HG03460 (cell line): Measurements from ENCODE around the gene HPSE2.
A peak's percentile ranks its signal among the peaks of the same experiment; 100 is the strongest.

Experiments
- ATAC-seq: cut with Tn5 transposase; IDR thresholded peaks from one replicate; pipeline ENCODE4 v1.9.1; 2021; ENCODE audit not compliant: unreplicated experiment

Gene HPSE2

DNA sequence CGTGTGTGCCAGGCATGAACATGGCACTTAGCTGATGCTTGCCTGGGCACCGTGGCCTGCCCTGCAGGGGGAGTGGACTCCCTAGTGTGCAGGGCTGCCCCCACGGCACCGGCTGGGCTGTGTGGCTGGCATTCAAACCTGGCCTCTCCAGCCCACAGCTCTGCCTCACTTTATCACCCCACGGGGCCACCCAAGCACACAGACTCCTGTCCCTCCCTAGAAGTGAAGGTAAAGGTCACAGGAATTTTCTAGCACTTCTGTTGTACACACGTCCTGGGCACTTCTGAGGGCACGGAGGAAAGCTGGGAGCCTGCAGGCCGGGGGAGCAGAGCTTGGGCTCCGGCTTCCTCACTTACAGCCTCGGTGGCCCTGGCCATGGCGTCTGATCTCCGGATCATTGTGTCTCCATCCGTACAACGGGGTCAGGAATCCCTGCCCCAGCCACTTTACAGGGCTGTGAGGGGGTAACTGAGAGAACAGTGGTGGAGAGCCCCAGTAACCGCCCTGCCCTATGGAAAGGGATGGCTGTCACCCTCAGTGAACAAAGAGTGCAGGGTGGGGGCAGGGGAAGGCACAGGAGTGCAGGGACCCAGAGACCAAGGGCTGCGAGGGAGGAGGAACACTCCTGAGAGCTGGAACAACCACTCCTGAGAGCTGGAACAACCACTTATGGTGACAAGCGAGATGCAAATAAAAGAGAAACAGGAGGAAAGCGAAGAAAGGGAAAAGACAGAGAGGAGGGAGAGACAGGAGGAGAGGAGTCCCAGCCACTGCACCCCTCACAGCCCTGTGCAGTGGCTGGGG lies 816.8 kb downstream of the HPSE2 start:
- ATAC-seq, result no peak

DNA sequence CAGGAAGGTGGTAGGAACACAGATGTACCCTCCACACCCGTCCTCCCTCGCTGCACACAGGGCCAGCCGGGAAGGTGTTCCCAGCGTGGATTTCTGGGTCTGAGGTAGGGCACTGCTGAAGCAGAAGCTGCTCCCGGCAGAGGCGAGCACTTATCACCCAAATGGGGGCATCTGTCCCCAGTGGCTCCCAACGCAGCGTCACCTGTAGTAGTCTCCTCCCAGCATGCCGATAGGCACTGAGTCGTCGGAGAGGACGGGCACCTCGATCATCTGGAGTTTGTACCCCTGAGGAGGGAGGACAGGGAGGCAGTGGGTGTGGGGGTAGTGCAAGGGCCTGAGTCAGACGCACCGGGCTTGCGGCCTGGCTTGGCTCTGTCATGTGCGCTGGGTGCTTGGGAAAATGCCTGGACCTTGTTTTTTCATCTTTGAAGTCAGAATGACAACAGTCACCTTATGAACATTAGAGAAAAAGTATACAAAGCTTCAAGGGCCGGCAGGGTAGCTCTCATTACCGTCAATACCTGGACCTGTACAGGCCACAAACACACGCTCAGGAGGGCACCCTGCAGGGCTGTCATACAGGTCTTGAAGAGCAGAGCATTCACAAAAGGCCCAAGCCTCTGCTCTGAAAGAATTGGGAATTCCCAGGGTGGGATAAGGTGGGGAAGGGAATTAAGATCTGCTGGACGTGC lies 817.5 kb downstream of the HPSE2 start:
- ATAC-seq, result no peak

DNA sequence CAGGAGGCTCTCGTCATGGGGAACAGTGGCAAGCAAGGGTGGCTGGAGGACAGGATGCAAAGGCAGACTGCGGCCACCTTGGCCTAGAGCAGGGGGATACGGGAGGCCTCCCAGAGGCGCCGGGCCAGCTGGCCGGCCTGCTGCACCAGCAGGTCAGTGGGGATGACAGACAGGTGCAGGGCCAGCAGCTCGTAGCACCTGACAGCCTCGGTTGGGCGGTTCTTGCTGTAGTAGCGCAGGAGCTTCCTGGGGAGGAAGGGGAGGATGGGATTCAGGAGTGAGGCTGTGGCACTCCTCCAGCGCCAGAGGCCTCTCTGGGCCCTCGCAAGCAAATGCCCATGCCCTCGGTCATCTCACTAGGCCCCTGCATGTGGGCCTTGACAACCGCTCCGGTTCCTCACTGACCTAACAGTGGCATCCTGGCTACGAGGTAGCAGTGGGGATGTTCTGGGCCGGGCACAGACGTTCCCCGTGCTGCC lies 818.1 kb downstream of the HPSE2 start:
- no peak for ATAC-seq

DNA sequence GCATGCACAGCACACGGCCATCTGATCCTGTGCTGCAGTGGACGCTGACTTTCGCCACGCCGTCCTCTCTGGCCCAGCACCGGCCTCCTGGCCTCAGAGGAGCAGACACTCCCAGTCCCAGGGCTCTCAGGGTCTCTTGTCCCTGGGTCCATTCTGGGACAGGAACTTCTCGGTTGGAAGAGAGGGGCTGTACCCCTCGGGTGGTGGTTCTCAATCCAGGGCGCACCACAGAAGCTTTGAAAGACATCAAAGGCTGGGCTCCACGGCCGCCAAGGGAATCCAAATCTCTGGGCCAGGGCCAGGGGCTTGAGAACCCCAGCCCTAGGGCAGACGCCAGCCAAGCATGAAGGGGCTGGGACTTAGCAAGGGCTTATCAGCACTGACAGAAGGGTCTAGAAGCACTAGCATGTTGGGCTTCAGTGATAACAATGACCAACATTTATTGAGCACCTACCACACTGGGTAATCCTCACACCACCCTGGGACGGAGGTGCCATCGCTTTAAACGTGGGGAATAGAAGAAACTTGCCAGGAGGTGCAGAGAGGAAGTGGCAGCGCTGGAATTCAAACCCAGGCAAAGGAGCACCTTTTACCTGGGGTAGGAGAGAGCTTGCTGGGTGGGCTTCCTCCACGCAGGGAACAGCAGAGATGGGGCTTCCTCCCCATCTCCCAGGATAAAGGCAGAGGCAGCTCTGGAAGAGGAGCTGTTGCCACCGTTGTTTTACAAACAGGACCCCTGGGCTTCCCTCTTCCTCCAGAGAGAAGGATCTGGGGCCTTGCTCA lies 818.9 kb downstream of the HPSE2 start:
- no peak for ATAC-seq

DNA sequence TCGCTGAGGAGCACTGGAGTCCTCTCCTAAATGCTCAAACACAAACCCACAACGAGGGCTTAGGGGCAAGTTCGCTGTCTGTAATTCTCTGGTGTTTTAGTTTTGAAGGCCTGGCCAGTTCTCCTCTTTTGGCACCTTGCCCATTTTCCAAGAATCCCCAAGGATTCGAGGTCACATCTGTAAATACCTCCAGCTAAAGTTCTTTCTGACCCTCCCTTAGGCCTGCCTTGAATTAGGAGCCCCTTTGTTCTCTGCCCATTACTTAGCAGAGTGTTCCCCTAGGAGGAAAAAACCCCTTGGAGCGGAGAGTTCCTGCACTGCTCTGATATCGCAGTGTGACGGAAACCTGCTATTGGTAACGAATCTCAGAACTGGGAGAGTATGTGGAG lies 819.9 kb downstream of the HPSE2 start:
- no peak for ATAC-seq

DNA sequence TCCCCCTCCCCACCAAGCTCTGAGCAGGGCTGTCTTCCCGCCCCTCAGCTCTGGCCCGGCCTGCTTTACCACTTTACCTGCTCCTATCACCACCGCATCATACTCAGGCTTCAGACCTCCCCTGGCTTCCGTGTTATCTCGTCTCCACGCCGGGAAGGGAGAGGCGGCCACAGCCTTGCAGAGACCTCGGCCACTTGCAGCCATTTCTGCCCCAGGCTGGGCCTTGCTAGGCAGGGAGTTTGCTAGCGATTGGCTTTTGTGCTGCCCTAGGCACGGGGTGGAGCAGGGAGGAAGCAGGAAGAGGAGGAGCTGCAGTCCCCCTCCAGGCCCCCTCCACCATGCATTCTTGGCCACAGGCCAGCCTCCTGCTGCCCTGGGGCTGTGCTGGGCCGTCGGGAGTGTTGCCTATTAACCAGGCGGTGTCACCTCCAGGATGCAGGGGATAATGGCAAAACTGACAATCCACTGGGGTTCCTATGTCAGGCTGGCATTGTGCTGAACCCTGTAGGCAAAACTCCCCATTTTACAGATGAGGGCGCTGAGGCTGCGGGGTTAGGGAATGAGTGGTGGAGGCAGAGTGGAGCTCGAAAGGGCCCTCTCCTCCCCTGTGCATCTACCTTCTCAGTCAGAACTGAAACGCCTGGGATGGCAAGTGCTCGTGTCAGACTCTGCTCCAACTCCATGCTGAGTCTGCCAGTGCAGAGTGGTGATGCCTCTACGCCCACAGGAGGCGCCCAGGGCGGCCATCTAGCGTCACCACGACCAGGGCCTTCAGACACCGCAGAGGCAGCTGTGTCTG lies 820.5 kb downstream of the HPSE2 start, which contains the start of gene PYROXD2:
TSS of gene PYROXD2 (minus strand) at position 251 of the 799 bp plus-strand sequence. CDS start at position 204, 47 bp downstream.
- ATAC-seq, result peak; percentile 58

DNA sequence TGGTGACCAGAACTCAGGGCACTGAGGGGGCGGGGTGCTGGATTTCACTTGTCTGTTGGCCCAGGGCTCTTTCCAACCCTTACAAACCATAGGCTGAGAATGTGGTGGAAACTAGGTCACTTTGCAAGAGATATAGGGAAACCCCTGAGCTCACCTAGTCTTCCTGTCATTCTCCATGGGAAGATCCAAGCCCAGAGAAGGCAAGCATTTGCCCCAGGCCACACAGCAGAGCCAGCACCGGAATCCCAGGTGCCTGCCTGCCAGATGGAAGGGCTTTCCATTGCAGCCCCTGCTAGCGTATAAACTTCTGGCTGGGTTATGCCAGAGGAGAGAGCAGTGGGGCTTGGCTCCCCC lies 821.1 kb downstream of the HPSE2 start:
- ATAC-seq, result peak; percentile 3

DNA sequence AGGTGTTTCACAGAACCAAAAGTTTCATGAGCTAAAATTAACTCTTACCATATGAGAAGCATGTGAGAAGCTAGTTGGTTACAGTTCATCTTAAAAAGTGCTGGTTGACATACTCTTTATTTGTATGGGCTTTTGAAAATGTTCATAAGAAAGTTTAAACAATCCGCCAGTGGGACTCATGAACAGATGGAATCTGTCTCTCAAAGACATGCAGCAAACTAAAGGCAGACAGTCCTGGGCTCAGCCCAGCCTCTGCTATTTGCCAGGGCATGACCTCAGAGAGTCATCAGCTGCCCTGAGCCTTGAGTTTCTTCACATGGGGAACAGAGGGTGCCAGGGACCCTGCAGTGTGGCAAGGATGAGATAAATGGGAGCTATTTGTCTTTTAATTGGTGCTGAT lies 823.9 kb downstream of the HPSE2 start:
- ATAC-seq, result no peak

DNA sequence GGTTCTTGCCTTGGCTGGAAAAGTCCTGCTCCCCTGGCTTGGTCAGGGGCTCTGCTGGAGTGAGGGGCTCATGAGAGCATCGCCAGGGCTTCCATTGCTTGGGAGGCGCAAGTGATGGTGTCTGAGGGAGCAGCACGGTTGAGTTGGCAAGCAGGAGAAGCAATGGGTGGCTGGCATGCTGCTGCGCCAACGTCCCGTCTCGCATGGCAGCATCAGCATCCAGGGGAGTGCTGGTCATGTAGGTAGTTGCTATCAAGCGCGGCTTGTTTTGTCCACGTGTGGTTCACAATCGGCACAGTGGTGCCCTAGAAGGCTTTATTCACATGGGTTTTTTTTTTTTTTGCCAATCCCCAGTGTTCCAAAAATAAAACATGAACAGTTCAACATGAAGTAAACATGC lies 824.5 kb downstream of the HPSE2 start:
- ATAC-seq, result no peak

DNA sequence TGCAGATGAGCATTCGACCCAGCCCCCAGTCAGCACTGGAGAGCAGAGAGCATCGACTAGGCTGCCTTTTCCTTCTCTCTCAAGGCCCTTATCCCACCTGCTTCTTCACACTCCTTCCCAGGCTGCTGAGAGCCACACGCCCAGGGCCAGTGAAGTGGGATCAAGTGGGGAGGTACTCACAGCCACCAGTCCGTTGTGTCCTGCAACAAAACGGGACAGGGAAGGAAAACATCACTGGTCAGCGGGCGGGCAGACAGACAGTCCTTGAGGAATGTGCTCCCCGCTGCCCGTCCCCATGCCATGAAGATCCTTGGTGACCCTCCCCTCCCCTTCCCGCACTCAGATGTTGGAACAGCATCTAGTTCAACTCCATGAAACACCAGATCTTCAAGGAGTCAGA lies 824.9 kb downstream of the HPSE2 start:
- no peak for ATAC-seq

DNA sequence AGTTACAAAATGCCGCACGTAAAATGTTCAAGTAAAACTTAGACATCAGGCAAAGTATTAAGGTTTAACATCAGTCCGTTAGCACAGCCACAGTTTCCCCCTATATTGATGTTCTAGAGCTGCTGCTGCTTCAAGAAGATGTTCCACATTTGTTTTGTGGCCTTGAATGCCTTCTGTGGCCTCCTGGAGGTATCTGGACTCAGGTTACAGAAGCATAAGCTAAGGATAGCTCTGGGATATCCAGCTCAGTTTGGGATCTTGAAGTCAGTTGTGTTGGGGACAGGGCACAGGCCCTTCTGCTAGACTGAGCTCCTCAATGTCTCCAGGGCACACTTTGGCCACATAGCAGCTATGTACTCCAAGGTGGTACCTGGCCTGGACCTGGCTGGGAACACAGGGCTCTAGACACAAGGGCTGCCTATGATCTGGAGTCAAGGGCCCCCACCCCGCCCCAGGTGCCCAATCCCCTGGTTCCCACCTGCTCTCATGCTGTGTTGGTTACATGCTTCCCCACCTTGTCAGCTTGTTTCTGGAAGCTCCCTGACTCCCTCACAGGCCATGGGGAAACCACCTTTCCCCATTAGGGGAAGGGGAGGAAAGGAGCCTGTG lies 825.4 kb downstream of the HPSE2 start:
- ATAC-seq, result no peak

DNA sequence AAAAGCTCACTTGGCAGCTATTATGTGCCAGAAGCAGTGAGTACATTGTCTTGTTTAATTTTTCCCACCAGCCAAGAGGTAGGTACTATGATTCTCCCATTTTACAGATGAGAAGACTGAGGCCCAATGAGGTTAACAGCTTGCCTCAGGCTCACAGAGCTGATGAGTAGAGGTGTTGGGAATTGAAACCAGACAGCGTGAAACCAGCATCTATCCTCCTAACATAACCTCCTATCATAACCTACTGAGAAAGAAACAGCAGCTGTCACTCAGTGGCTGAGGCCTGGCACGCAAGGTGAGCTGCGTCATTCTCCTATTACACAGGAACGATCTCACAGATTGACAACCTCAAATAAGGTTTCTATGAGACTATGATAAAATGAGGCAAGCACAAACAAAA lies 826.9 kb downstream of the HPSE2 start:
- ATAC-seq, result no peak

DNA sequence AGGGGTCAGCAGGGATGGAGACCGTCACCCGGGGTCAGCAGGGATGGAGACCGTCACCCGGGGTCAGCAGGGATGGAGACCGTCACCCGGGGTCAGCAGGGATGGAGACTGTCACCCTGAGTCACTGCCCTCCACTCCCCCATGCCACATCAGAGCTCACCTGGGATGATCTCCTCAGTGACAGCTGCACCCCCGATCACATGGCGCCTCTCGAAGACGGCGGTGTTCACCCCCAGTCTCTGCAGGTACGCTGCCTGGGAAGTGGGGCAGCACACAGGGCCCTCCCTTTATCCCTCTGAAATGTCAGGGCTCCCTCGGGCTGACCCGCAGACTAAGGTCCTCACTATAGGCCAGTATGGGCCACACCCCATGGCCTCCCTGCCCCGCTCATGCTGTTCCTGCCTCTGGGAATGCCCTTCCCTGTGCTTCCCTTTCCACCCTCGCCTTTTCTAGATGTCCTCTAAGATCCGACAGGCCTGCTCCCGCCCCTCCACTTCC lies 827.9 kb downstream of the HPSE2 start:
- ATAC-seq, result no peak
